HL-60 (cell line): Measurements from ENCODE around the gene PCNX3.

ENCODE experiments used
- DNase-seq, 2 experiments: peaks; one replicate each; pipeline ENCODE4 v3.0.0-alpha.2; 2010 to 2020; ENCODE audit warnings: low read depth in 1 of 2, low spot score in 1 of 2
- H3K27ac ChIP-seq: fragments of 250-450 bp; sonication (Bioruptor Pico); replicated peaks from 2 replicates; pipeline ENCODE4 v1.5.1; 2020; ENCODE audit warnings: mild to moderate bottlenecking, moderate library complexity
- H3K27me3 ChIP-seq: fragments of 250-450 bp; sonication (Bioruptor Pico); 2 replicates; pipeline ENCODE4 v1.5.1; 2021; ENCODE audit warnings: mild to moderate bottlenecking, moderate library complexity; ENCODE audit not compliant: insufficient read depth, poor library complexity, severe bottlenecking
- H3K4me3 ChIP-seq: replicated peaks from 2 replicates; pipeline ENCODE4 v1.5.1; 2011; ENCODE audit warnings: mild to moderate bottlenecking, control low read depth, low read length; ENCODE audit not compliant: insufficient read depth
- GABPA ChIP-seq: IDR thresholded peaks from 2 replicates; pipeline ENCODE4 v1.6.1; 2012; ENCODE audit warnings: low read depth
- POLR2AphosphoS5 ChIP-seq: IDR thresholded peaks from 2 replicates; pipeline ENCODE4 v1.6.1; 2012; ENCODE audit warnings: low read depth
- SPI1 ChIP-seq: IDR thresholded peaks from 2 replicates; pipeline ENCODE4 v1.6.1; 2012; ENCODE audit warnings: low read depth, mild to moderate bottlenecking, borderline replicate concordance
- TF ChIP-seq, protein P1 (sequence below): IDR thresholded peaks from one replicate; pipeline ENCODE4 v1.5.1; 2011; ENCODE audit warnings: low read length, control low read depth, inconsistent platforms; ENCODE audit not compliant: insufficient read depth
- TF ChIP-seq, protein P2 (sequence below): IDR thresholded peaks from 2 replicates; pipeline ENCODE4 v1.6.1; 2012; ENCODE audit warnings: low read depth; ENCODE audit not compliant: insufficient replicate concordance

PCNX3 gene

DNA sequence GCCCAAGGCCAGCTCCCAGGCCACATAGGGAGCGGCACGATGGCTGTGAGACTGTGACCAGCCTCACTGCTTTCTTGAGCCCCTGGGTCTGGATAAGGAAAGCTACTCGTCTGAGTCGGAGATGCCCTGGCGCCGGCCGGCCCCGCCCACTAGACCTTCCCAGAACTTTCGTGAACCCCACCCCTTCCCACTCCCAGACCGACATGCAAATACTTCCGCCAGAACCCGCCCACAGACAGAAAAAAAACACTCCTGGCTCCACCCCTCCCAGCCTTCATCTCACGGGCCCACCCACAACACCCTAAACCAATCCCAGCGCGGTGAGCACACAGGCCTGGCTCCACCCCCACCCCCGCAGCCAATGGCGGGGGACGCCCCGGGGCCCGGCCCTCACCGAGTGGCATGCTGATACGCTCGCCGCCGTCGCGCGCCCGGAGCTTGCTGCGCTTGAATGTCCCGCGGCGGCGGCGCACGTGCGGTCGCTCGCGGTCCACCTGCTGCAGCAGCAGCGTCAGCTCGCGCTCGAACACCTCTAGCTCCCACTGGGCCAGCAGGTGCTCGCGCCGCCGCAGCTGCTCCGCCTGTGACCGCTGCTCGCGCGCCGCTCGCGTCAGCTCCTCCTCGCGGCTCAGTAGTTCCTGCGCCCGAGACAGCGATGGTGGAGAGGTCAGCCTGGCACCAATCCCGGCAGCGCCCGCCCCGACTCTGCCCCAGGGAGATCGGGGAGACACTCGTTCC, 8.5 kb upstream of the PCNX3 start:
- H3K4me3 ChIP-seq, result no peak overlapping the region
- no peak for DNase-seq
- TF ChIP-seq, protein P1, sequence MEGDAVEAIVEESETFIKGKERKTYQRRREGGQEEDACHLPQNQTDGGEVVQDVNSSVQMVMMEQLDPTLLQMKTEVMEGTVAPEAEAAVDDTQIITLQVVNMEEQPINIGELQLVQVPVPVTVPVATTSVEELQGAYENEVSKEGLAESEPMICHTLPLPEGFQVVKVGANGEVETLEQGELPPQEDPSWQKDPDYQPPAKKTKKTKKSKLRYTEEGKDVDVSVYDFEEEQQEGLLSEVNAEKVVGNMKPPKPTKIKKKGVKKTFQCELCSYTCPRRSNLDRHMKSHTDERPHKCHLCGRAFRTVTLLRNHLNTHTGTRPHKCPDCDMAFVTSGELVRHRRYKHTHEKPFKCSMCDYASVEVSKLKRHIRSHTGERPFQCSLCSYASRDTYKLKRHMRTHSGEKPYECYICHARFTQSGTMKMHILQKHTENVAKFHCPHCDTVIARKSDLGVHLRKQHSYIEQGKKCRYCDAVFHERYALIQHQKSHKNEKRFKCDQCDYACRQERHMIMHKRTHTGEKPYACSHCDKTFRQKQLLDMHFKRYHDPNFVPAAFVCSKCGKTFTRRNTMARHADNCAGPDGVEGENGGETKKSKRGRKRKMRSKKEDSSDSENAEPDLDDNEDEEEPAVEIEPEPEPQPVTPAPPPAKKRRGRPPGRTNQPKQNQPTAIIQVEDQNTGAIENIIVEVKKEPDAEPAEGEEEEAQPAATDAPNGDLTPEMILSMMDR, result no peak
- TF ChIP-seq SPI1, result no peak
- TF ChIP-seq POLR2AphosphoS5, result no peak
- TF ChIP-seq, protein P2, sequence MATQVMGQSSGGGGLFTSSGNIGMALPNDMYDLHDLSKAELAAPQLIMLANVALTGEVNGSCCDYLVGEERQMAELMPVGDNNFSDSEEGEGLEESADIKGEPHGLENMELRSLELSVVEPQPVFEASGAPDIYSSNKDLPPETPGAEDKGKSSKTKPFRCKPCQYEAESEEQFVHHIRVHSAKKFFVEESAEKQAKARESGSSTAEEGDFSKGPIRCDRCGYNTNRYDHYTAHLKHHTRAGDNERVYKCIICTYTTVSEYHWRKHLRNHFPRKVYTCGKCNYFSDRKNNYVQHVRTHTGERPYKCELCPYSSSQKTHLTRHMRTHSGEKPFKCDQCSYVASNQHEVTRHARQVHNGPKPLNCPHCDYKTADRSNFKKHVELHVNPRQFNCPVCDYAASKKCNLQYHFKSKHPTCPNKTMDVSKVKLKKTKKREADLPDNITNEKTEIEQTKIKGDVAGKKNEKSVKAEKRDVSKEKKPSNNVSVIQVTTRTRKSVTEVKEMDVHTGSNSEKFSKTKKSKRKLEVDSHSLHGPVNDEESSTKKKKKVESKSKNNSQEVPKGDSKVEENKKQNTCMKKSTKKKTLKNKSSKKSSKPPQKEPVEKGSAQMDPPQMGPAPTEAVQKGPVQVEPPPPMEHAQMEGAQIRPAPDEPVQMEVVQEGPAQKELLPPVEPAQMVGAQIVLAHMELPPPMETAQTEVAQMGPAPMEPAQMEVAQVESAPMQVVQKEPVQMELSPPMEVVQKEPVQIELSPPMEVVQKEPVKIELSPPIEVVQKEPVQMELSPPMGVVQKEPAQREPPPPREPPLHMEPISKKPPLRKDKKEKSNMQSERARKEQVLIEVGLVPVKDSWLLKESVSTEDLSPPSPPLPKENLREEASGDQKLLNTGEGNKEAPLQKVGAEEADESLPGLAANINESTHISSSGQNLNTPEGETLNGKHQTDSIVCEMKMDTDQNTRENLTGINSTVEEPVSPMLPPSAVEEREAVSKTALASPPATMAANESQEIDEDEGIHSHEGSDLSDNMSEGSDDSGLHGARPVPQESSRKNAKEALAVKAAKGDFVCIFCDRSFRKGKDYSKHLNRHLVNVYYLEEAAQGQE, result no peak
- TF ChIP-seq GABPA, result no peak
- no peaks in the 10 kb centered on the region for H3K27me3 ChIP-seq
- H3K27ac ChIP-seq, result no peak overlapping the region

DNA sequence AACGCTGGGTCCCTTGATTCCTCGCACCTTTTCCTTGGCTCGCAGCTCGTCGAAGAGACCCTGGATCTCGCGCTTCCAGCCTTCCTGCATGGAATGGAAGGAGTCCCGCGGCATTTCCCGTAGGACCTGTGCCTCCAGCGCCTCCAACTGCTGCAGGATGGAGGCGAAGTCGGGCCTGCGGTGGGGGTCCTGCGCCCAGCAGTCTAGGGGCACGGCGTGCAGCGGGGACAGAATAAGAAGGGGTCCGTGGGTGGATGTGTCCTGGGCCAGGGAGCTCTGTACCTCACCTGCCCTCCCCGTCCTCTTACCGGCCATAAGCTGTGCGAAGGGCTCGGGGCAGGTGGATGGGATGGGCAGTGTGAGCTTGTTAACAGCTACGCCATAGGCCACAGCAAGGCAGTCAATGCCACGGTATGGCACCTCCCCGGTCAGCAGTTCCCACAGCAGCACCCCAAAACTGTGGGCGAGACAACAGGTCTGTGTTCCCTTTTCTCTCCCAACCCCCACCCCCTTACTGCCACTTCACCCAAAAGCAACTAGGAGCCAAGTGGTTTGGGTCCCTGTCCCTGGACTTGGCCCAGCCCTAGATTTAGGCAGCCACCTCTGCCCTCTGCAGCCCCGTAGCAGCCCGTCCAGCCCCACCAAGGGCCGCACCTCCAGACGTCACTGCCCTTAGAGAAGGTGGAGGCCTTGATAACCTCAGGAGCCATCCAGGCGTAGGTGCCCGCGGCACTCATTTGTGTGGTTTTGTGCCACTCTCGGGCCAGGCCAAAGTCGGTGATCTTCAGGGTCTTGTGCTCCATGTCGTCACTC, 7.8 kb upstream of the PCNX3 start:
- no peak for DNase-seq
- H3K4me3 ChIP-seq, result no peak overlapping the region
- TF ChIP-seq SPI1 (no peak), GABPA (no peak), POLR2AphosphoS5 (no peak)
- TF ChIP-seq, protein P2, result no peak
- TF ChIP-seq, protein P1, result no peak
- H3K27ac ChIP-seq, result no peak overlapping the region
- H3K27me3 ChIP-seq, result no peaks in the 10 kb centered on the region

DNA sequence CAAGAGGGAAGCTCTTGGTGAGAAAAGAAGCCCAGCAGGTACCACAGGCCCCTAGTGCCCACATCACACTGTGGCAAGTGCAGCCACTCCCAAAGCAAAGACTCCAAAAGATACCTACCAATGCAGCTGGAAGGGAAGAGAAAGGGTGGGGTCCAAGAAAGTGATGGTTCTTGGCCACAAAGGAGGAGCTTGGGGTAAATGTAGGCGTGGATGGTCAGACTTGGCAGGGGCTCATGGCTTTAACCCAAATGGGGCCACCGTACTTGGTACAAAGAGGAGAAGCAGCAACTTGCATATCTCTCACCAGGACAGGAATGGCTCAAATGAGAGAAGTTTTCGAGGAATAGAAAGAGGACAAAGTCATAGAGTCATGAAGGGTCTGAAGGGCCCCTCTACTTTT, 6.3 kb upstream of the PCNX3 start:
- Histone ChIP-seq H3K27ac (no peak overlapping the region), H3K27me3 (no peaks in the 10 kb centered on the region), H3K4me3 (no peak overlapping the region)
- TF ChIP-seq POLR2AphosphoS5 (no peak), GABPA (no peak), SPI1 (no peak)
- TF ChIP-seq, protein P1, result no peak
- TF ChIP-seq, protein P2, result no peak
- no peak for DNase-seq
